Esophagus squamous epithelium (tissue), 4 donors: ENCODE data around the gene FHIT.

Source experiments
- CTCF ChIP-seq, 6 experiments: fragments of 450-650 bp in 4 of 6; fragments of 200-600 bp in 2 of 6; sonication (generic) in 2 of 6; IDR thresholded peaks; one replicate each; pipeline ENCODE4 v1.5.1; 2016 to 2019; ENCODE audit warnings: antibody characterized with exemption in 6 of 6, mild to moderate bottlenecking in 4 of 6, moderate library complexity in 4 of 6
- POLR2A ChIP-seq, 4 donors: fragments of 450-650 bp; IDR thresholded peaks; one replicate each; pipeline ENCODE4 v1.6.1; 2017; ENCODE audit warnings: antibody characterized with exemption in 4 of 4, mild to moderate bottlenecking in 4 of 4, moderate library complexity in 3 of 4

- no peak for TF ChIP-seq POLR2A (IDR thresholded peaks at IDR 0.05)
- TF ChIP-seq CTCF (IDR thresholded peaks at IDR 0.05) = no peak
Measured at GRCh38 chr3:60228823-60229222, 1022.4 kb downstream of the FHIT start.
